Osteoblast (primary cell): ENCODE data around the gene ADGRE3. TPM values are rescaled to one million over a fixed set of nuclear protein-coding genes. Genes with fewer than 3 reads are reported as not detected.
A peak's percentile ranks its signal among the peaks of the same experiment; 100 is the strongest.

Experiments used
- DNase-seq: peaks from one replicate; pipeline ENCODE4 v3.0.0; 2011; ENCODE audit warnings: low spot score, mixed read lengths; ENCODE audit not compliant: insufficient read length; ENCODE audit errors: missing footprints
- H2AFZ ChIP-seq: 2 replicates; pipeline ENCODE4 v1.6.0; 2011; ENCODE audit warnings: mild to moderate bottlenecking, low read length
- H3K27ac ChIP-seq: 2 replicates; pipeline ENCODE4 v1.5.1; 2011; ENCODE audit warnings: mild to moderate bottlenecking, low read depth, low read length, moderate library complexity
- H3K27me3 ChIP-seq: 2 replicates; pipeline ENCODE4 v1.6.0; 2012; ENCODE audit warnings: mild to moderate bottlenecking, control low read depth, inconsistent platforms, low read length, moderate library complexity; ENCODE audit not compliant: insufficient read depth
- H3K36me3 ChIP-seq: 2 replicates; pipeline ENCODE4 v1.5.1; 2011; ENCODE audit warnings: mild to moderate bottlenecking, low read length, control low read depth, moderate library complexity; ENCODE audit not compliant: insufficient read depth
- H3K4me1 ChIP-seq: 2 replicates; pipeline ENCODE4 v1.5.1; 2011; ENCODE audit warnings: mild to moderate bottlenecking, low read length, control low read depth, moderate library complexity; ENCODE audit not compliant: insufficient read depth
- H3K4me2 ChIP-seq: 2 replicates; pipeline ENCODE4 v1.6.0; 2011; ENCODE audit warnings: mild to moderate bottlenecking, low read length; ENCODE audit not compliant: insufficient read depth
- H3K4me3 ChIP-seq: fragments of 200-600 bp; sonication (generic); 3 replicates; pipeline ENCODE4 v1.5.1; 2012; ENCODE audit warnings: mild to moderate bottlenecking, low read length, inconsistent platforms; ENCODE audit not compliant: insufficient read depth
- H3K79me2 ChIP-seq: 2 replicates; pipeline ENCODE4 v1.6.0; 2012; ENCODE audit warnings: mild to moderate bottlenecking, low read length, control low read depth, inconsistent platforms; ENCODE audit not compliant: insufficient read depth
- H3K9me3 ChIP-seq: 2 replicates; pipeline ENCODE4 v1.5.1; 2011; ENCODE audit warnings: low read depth, low read length, control low read depth
- H4K20me1 ChIP-seq: 2 replicates; pipeline ENCODE4 v1.6.0; 2012; ENCODE audit warnings: mild to moderate bottlenecking, low read length, control low read depth; ENCODE audit not compliant: insufficient read depth
- total RNA-seq: library from RNA; depleted of rRNA; stranded (reverse); fragments of >200 nt; gene quantifications from 2 replicates; pipeline ENCODE4 v1.2.3, GENCODE V29; 2012
- TF ChIP-seq, protein P1 (sequence below): IDR thresholded peaks from 2 replicates; pipeline ENCODE4 v1.5.1; 2011; ENCODE audit warnings: mild to moderate bottlenecking, low read depth, low read length, moderate library complexity; ENCODE audit errors: extremely low read depth

ADGRE3 gene
- total RNA-seq, 1 donor: not detected

DNA sequence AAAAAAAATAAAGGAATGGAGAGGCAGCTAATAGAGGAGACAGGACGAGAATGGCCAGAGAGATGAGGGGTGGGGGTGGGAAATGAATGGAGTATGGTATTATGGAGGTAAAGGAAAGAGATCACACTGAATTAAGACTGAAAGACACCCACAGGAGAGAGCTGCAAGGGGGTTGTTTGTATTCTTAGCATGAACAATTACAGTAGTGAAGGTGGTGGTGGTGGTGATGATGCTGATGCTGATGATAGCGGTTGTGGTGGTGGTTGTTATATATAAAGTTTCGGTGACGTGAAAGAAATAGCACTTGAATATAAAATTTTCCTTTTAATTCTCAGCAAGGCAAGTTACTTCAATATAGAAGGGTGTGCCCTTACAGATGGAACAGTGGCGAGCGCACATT is 2.8 kb upstream of the ADGRE3 start:
- no peaks in the 10 kb centered on the region for H3K27me3 ChIP-seq
- H2AFZ ChIP-seq: no peak overlapping the region
- H3K79me2 ChIP-seq: no peaks in the 10 kb centered on the region
- H3K4me1 ChIP-seq: peaks cover 4% of the 10 kb centered on the region
- DNase-seq: no peak
- H3K9me3 ChIP-seq: no peaks in the 10 kb centered on the region
- H4K20me1 ChIP-seq: no peaks in the 10 kb centered on the region
- TF ChIP-seq, protein P1, sequence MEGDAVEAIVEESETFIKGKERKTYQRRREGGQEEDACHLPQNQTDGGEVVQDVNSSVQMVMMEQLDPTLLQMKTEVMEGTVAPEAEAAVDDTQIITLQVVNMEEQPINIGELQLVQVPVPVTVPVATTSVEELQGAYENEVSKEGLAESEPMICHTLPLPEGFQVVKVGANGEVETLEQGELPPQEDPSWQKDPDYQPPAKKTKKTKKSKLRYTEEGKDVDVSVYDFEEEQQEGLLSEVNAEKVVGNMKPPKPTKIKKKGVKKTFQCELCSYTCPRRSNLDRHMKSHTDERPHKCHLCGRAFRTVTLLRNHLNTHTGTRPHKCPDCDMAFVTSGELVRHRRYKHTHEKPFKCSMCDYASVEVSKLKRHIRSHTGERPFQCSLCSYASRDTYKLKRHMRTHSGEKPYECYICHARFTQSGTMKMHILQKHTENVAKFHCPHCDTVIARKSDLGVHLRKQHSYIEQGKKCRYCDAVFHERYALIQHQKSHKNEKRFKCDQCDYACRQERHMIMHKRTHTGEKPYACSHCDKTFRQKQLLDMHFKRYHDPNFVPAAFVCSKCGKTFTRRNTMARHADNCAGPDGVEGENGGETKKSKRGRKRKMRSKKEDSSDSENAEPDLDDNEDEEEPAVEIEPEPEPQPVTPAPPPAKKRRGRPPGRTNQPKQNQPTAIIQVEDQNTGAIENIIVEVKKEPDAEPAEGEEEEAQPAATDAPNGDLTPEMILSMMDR: no peak
- H3K4me3 ChIP-seq: no peak overlapping the region
- H3K27ac ChIP-seq: no peak overlapping the region
- H3K4me2 ChIP-seq: no peak overlapping the region
- H3K36me3 ChIP-seq: no peaks in the 10 kb centered on the region

DNA sequence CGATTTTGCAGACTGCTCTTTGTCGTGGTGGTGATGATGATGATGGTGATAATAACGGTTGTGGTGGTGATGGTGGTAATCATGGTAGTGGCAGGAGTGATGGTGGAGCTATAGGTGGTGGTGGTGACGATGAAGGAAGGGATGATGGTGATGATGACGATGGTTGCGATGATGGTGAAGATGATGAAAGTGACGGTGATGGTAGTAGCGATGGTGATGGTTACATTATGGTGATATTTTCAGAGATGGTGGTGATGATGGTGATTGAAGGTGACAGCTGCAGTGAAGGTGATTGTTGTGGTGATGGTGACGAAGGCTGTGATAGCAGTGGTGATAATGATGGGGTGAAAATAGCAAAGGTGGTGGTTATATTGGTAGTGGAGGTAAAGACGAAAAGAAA is 2.1 kb upstream of the ADGRE3 start:
- H3K4me1 ChIP-seq: peaks cover 4% of the 10 kb centered on the region
- no peak overlapping the region for H2AFZ ChIP-seq
- H3K27ac ChIP-seq: no peak overlapping the region
- H3K79me2 ChIP-seq: no peaks in the 10 kb centered on the region
- no peak overlapping the region for H3K4me3 ChIP-seq
- H3K9me3 ChIP-seq: no peaks in the 10 kb centered on the region
- no peaks in the 10 kb centered on the region for H4K20me1 ChIP-seq
- DNase-seq: peak; percentile 35
- TF ChIP-seq, protein P1: no peak
- H3K36me3 ChIP-seq: no peaks in the 10 kb centered on the region
- H3K27me3 ChIP-seq: no peaks in the 10 kb centered on the region
- H3K4me2 ChIP-seq: no peak overlapping the region

DNA sequence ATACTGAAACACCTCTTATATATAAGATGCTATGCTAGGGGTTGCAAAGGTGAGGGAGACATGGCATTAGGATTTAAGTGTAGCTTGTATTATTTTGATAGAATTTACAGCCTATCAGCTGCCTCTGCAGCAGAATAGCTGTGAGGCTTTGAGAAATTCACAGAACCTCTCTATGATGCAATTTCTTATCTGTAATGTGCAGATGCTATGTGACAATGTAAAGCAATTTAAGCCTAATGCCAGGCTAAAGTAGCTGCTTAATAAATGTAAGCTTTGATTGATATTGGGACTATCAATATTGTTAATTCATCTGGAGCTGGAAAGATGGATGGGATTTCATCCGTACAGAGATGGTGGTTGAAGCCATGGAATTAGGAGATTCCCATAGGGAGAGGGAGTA is 1.6 kb downstream of the ADGRE3 start:
- Histone ChIP-seq H3K4me3 (no peak overlapping the region), H3K27me3 (no peaks in the 10 kb centered on the region), H3K9me3 (no peaks in the 10 kb centered on the region), H3K36me3 (no peaks in the 10 kb centered on the region), H3K4me2 (no peak overlapping the region), H3K27ac (no peak overlapping the region), H3K79me2 (no peaks in the 10 kb centered on the region), H4K20me1 (no peaks in the 10 kb centered on the region), H3K4me1 (peaks cover 4% of the 10 kb centered on the region), H2AFZ (no peak overlapping the region)
- no peak for DNase-seq
- TF ChIP-seq, protein P1: no peak

- H3K4me3 ChIP-seq: no peak overlapping the region
- TF ChIP-seq, protein P1: no peak
- no peaks in the 10 kb centered on the region for H3K9me3 ChIP-seq
- H3K79me2 ChIP-seq: no peaks in the 10 kb centered on the region
- H2AFZ ChIP-seq: no peak overlapping the region
- H3K36me3 ChIP-seq: no peaks in the 10 kb centered on the region
- H4K20me1 ChIP-seq: no peaks in the 10 kb centered on the region
- no peak for DNase-seq
- H3K4me2 ChIP-seq: no peak overlapping the region
- H3K27me3 ChIP-seq: no peaks in the 10 kb centered on the region
- H3K27ac ChIP-seq: no peak overlapping the region
- peaks cover 4% of the 10 kb centered on the region for H3K4me1 ChIP-seq
Observed at GRCh38 chr19:14672188-14672872, 2.3 kb downstream of the ADGRE3 start.
